ENCODE results near the gene PTPRD.

The PTPRD gene

GRCh38 chr9:8850914-8851313 is 1761.9 kb downstream of the PTPRD start:
- no peaks in the 10 kb centered on the region for H3K36me3 Mint-ChIP-seq (ENCODE audit: low read depth)
- no peaks in the 10 kb centered on the region for H3K4me1 Mint-ChIP-seq (ENCODE audit: low read depth)
- no peak overlapping the region for H3K4me3 Mint-ChIP-seq
- no peak for DNase-seq
- no peaks in the 10 kb centered on the region for H3K9me3 Mint-ChIP-seq
- peaks cover 31% of the 10 kb centered on the region for H3K27me3 Mint-ChIP-seq
- no peak overlapping the region for H3K27ac Mint-ChIP-seq

- H3K4me3 Mint-ChIP-seq: no peak overlapping the region
- H3K36me3 Mint-ChIP-seq (ENCODE audit: low read depth): no peaks in the 10 kb centered on the region
- H3K27ac Mint-ChIP-seq: no peak overlapping the region
- no peak for DNase-seq
- no peaks in the 10 kb centered on the region for H3K9me3 Mint-ChIP-seq
- H3K4me1 Mint-ChIP-seq (ENCODE audit: low read depth): no peaks in the 10 kb centered on the region
- H3K27me3 Mint-ChIP-seq: no peaks in the 10 kb centered on the region
Measured at GRCh38 chr9:8845808-8846207, 1767.0 kb downstream of the PTPRD start.

- H3K4me3 Mint-ChIP-seq: no peak overlapping the region
- no peaks in the 10 kb centered on the region for H3K4me1 Mint-ChIP-seq (ENCODE audit: low read depth)
- DNase-seq: no peak
- H3K27me3 Mint-ChIP-seq: no peaks in the 10 kb centered on the region
- no peaks in the 10 kb centered on the region for H3K36me3 Mint-ChIP-seq (ENCODE audit: low read depth)
- no peak overlapping the region for H3K27ac Mint-ChIP-seq
- H3K9me3 Mint-ChIP-seq: no peaks in the 10 kb centered on the region
Measured at GRCh38 chr9:8845376-8845775, 1767.4 kb downstream of the PTPRD start.

GRCh38 chr9:8844549-8844948 is 1768.3 kb downstream of the PTPRD start:
- Mint-ChIP-seq H3K36me3 (ENCODE audit: low read depth) (no peaks in the 10 kb centered on the region), H3K27me3 (no peaks in the 10 kb centered on the region), H3K4me3 (no peak overlapping the region), H3K27ac (no peak overlapping the region), H3K4me1 (ENCODE audit: low read depth) (no peaks in the 10 kb centered on the region), H3K9me3 (no peaks in the 10 kb centered on the region)
- DNase-seq: no peak

- no peaks in the 10 kb centered on the region for H3K36me3 Mint-ChIP-seq (ENCODE audit: low read depth)
- no peak overlapping the region for H3K27ac Mint-ChIP-seq
- H3K27me3 Mint-ChIP-seq: no peaks in the 10 kb centered on the region
- H3K4me1 Mint-ChIP-seq (ENCODE audit: low read depth): no peaks in the 10 kb centered on the region
- no peaks in the 10 kb centered on the region for H3K9me3 Mint-ChIP-seq
- H3K4me3 Mint-ChIP-seq: no peak overlapping the region
- DNase-seq: no peak
Measured at GRCh38 chr9:8842402-8843193, 1770.2 kb downstream of the PTPRD start.

- no peaks in the 10 kb centered on the region for H3K36me3 Mint-ChIP-seq (ENCODE audit: low read depth)
- DNase-seq: no peak
- H3K27me3 Mint-ChIP-seq: no peaks in the 10 kb centered on the region
- no peak overlapping the region for H3K4me3 Mint-ChIP-seq
- no peak overlapping the region for H3K27ac Mint-ChIP-seq
- H3K4me1 Mint-ChIP-seq (ENCODE audit: low read depth): no peaks in the 10 kb centered on the region
- H3K9me3 Mint-ChIP-seq: no peaks in the 10 kb centered on the region
Measured at GRCh38 chr9:8838136-8838535, 1774.7 kb downstream of the PTPRD start.

- Mint-ChIP-seq H3K9me3 (no peaks in the 10 kb centered on the region), H3K4me3 (no peak overlapping the region), H3K27me3 (no peaks in the 10 kb centered on the region), H3K27ac (no peak overlapping the region), H3K36me3 (ENCODE audit: low read depth) (no peaks in the 10 kb centered on the region), H3K4me1 (ENCODE audit: low read depth) (no peaks in the 10 kb centered on the region)
- no peak for DNase-seq
Measured at GRCh38 chr9:8835291-8835690, 1777.5 kb downstream of the PTPRD start.

- no peak for DNase-seq
- Mint-ChIP-seq H3K36me3 (ENCODE audit: low read depth) (no peaks in the 10 kb centered on the region), H3K27ac (no peak overlapping the region), H3K4me3 (no peak overlapping the region), H3K9me3 (no peaks in the 10 kb centered on the region), H3K27me3 (no peaks in the 10 kb centered on the region), H3K4me1 (ENCODE audit: low read depth) (no peaks in the 10 kb centered on the region)
Measured at GRCh38 chr9:8832955-8833354, 1779.8 kb downstream of the PTPRD start.

GRCh38 chr9:8832386-8832785 is 1780.4 kb downstream of the PTPRD start:
- no peak for DNase-seq
- no peaks in the 10 kb centered on the region for H3K27me3 Mint-ChIP-seq
- H3K27ac Mint-ChIP-seq: no peak overlapping the region
- no peaks in the 10 kb centered on the region for H3K36me3 Mint-ChIP-seq (ENCODE audit: low read depth)
- H3K9me3 Mint-ChIP-seq: no peaks in the 10 kb centered on the region
- no peaks in the 10 kb centered on the region for H3K4me1 Mint-ChIP-seq (ENCODE audit: low read depth)
- no peak overlapping the region for H3K4me3 Mint-ChIP-seq

GRCh38 chr9:8831568-8831967 is 1781.2 kb downstream of the PTPRD start:
- Mint-ChIP-seq H3K9me3 (no peaks in the 10 kb centered on the region), H3K4me3 (no peak overlapping the region), H3K4me1 (ENCODE audit: low read depth) (no peaks in the 10 kb centered on the region), H3K27me3 (no peaks in the 10 kb centered on the region), H3K27ac (no peak overlapping the region), H3K36me3 (ENCODE audit: low read depth) (no peaks in the 10 kb centered on the region)
- DNase-seq: no peak

- Mint-ChIP-seq H3K9me3 (no peaks in the 10 kb centered on the region), H3K36me3 (ENCODE audit: low read depth) (no peaks in the 10 kb centered on the region), H3K4me1 (ENCODE audit: low read depth) (no peaks in the 10 kb centered on the region), H3K27me3 (no peaks in the 10 kb centered on the region), H3K27ac (no peak overlapping the region), H3K4me3 (no peak overlapping the region)
- DNase-seq: no peak
Measured at GRCh38 chr9:8826281-8826680, 1786.5 kb downstream of the PTPRD start.

GRCh38 chr9:8825585-8826147 is 1787.1 kb downstream of the PTPRD start:
- Mint-ChIP-seq H3K27me3 (no peaks in the 10 kb centered on the region), H3K9me3 (no peaks in the 10 kb centered on the region), H3K27ac (no peak overlapping the region), H3K36me3 (ENCODE audit: low read depth) (no peaks in the 10 kb centered on the region), H3K4me1 (ENCODE audit: low read depth) (no peaks in the 10 kb centered on the region), H3K4me3 (no peak overlapping the region)
- DNase-seq: no peak

- H3K27ac Mint-ChIP-seq: no peak overlapping the region
Measured at GRCh38 chr9:8823131-8823895, 1789.5 kb downstream of the PTPRD start.

GRCh38 chr9:8822667-8823025 is 1790.2 kb downstream of the PTPRD start:
- Mint-ChIP-seq H3K4me1 (ENCODE audit: low read depth) (no peaks in the 10 kb centered on the region), H3K36me3 (ENCODE audit: low read depth) (no peaks in the 10 kb centered on the region), H3K27ac (no peak overlapping the region), H3K4me3 (no peak overlapping the region), H3K9me3 (no peaks in the 10 kb centered on the region), H3K27me3 (no peaks in the 10 kb centered on the region)
- DNase-seq: no peak

More at GRCh38 chr9:8823131-8823895, 1789.5 kb downstream of the PTPRD start:
- Mint-ChIP-seq H3K4me1 (ENCODE audit: low read depth) (no peaks in the 10 kb centered on the region), H3K36me3 (ENCODE audit: low read depth) (no peaks in the 10 kb centered on the region), H3K9me3 (no peaks in the 10 kb centered on the region), H3K27me3 (no peaks in the 10 kb centered on the region), H3K4me3 (no peak overlapping the region)
- no peak for DNase-seq

Measured in activated T-cell treated with anti-CD3 and anti-CD28 coated beads, Interleukin-2, amount 50 U/mL, for 24 hours (primary cell).